Thyroid gland (tissue), 4 donors: Measurements from ENCODE around the gene CDS1. TPM values are rescaled to one million over a fixed set of nuclear protein-coding genes. Genes with fewer than 3 reads are reported as not detected.
A peak's percentile ranks its signal among the peaks of the same experiment; 100 is the strongest.
"Not testable (repeated sequence)": the region's sequence is repeated elsewhere in the genome, so short reads cannot be mapped to it uniquely, and the experiment has no call there.

Experiments
- DNase-seq, 2 donors: peaks; one replicate each; pipeline ENCODE4 v3.0.0-alpha.2; 2019
- H3K27ac ChIP-seq, 3 donors: fragments of 200-600 bp; sonication (generic); 1 replicate in 2 of 3; 2 replicates in 1 of 3; pipeline ENCODE4 v1.5.1; 2016 to 2019; ENCODE audit warnings: mild to moderate bottlenecking in 1 of 3, moderate library complexity in 1 of 3
- H3K27me3 ChIP-seq: fragments of 200-600 bp; sonication (generic); one replicate; pipeline ENCODE4 v1.5.1; 2019
- H3K36me3 ChIP-seq, 2 donors: fragments of 200-600 bp; sonication (generic); one replicate each; pipeline ENCODE4 v1.5.1; 2016 to 2019
- H3K4me1 ChIP-seq, 2 donors: fragments of 200-600 bp; sonication (generic); one replicate each; pipeline ENCODE4 v1.5.1; 2017 to 2019
- H3K4me3 ChIP-seq, 3 donors: fragments of 200-600 bp; sonication (generic); replicated peaks in 1 of 3; 1 replicate in 2 of 3; 2 replicates in 1 of 3; pipeline ENCODE4 v1.5.1; 2016; ENCODE audit warnings: mild to moderate bottlenecking in 1 of 3
- H3K9me3 ChIP-seq: fragments of 200-600 bp; sonication (generic); one replicate; pipeline ENCODE4 v1.5.1; 2017
- CTCF ChIP-seq, 6 experiments: fragments of 200-600 bp in 3 of 6; fragments of 450-650 bp in 3 of 6; sonication (generic) in 3 of 6; IDR thresholded peaks; one replicate each; pipeline ENCODE4 v1.5.1; 2016 to 2019; ENCODE audit warnings: antibody characterized with exemption in 6 of 6, mild to moderate bottlenecking in 2 of 6, inconsistent platforms in 1 of 6, moderate library complexity in 1 of 6
- POLR2A ChIP-seq, 2 donors: fragments of 450-650 bp; IDR thresholded peaks; one replicate each; pipeline ENCODE4 v1.6.1; 2017; ENCODE audit warnings: antibody characterized with exemption in 2 of 2, mild to moderate bottlenecking in 2 of 2, moderate library complexity in 1 of 2
- WGBS, 2 donors: methylation state at CpG; one replicate each; pipeline ENCODE4 v1.1.5; 2017; 5-methylcytosine and 5-hydroxymethylcytosine counted together
- intact Hi-C: fragments of 100-400 bp; cut with DNase I; formaldehyde crosslinking; loops from one replicate; pipeline ENCODE4 v1.15.1; 2023
- total RNA-seq, 4 donors: library from RNA; depleted of rRNA; stranded (reverse); fragments of >200 nt; gene quantifications; one replicate each; pipeline ENCODE4 v1.2.3, GENCODE V29; 2016

Gene CDS1
- total RNA-seq, result 10 to 100 TPM; 37.9 to 55.5 (median 46.2) TPM

GRCh38 chr4:84582988-84583875, at the start of gene CDS1:
CDS1 (plus strand) TSS chr4:84583127; CDS start chr4:84583402, 275 bp downstream.
- TF ChIP-seq POLR2A (IDR thresholded peaks at IDR 0.05) (peak; percentile 14 to 85), CTCF (IDR thresholded peaks at IDR 0.05) (no peak)
- H3K9me3 ChIP-seq, result no peaks in the 10 kb centered on the region
- peaks cover 18 to 42% of the 10 kb centered on the region in 2 donors for H3K4me1 ChIP-seq
- 0% methylated on average over 9 to 26 of the region's 88 CpGs for WGBS, 2 donors
- peak within 1 kb of the TSS; percentile 77 to 86 (median 79) for H3K4me3 ChIP-seq
- intact Hi-C loops, result no loop called here
- DNase-seq, result peak; percentile 84 to 85
- no peaks in the 10 kb centered on the region for H3K27me3 ChIP-seq
- peak within 1 kb of the TSS; percentile 76 to 98 (median 97) for H3K27ac ChIP-seq
- no peaks in the 10 kb centered on the region for H3K36me3 ChIP-seq

GRCh38 chr4:84535901-84536300, 47.0 kb upstream of the CDS1 start:
- H3K27me3 ChIP-seq, result no peaks in the 10 kb centered on the region
- H3K36me3 ChIP-seq, result no peaks in the 10 kb centered on the region
- 98% methylated on average over 2 of the region's 2 CpGs for WGBS, 2 donors
- H3K4me1 ChIP-seq, result no peaks in the 10 kb centered on the region
- intact Hi-C loops, result no loop called here
- no peak overlapping the region for H3K4me3 ChIP-seq
- no peak for DNase-seq
- H3K9me3 ChIP-seq, result no peaks in the 10 kb centered on the region
- TF ChIP-seq POLR2A (IDR thresholded peaks at IDR 0.05) (no peak), CTCF (IDR thresholded peaks at IDR 0.05) (no peak)
- H3K27ac ChIP-seq, result no peak overlapping the region

GRCh38 chr4:84545093-84545492, 37.8 kb upstream of the CDS1 start:
- WGBS, 2 donors, result 22 to 38% methylated on average over 3 to 4 of the region's 5 CpGs
- H3K27ac ChIP-seq, result no peak overlapping the region
- TF ChIP-seq CTCF (IDR thresholded peaks at IDR 0.05) (no peak), POLR2A (IDR thresholded peaks at IDR 0.05) (no peak)

GRCh38 chr4:84547211-84547610, 35.7 kb upstream of the CDS1 start:
- Histone ChIP-seq H3K27me3 (no peaks in the 10 kb centered on the region), H3K27ac (no peak overlapping the region), H3K9me3 (no peaks in the 10 kb centered on the region), H3K4me3 (no peak overlapping the region), H3K36me3 (no peaks in the 10 kb centered on the region), H3K4me1 (peaks cover 0 to 5% of the 10 kb centered on the region in 2 donors)
- WGBS, 2 donors, result 83 to 88% methylated on average over 3 of the region's 3 CpGs
- intact Hi-C loops, result no loop called here
- DNase-seq, result no peak
- TF ChIP-seq POLR2A (IDR thresholded peaks at IDR 0.05), result no peak
- TF ChIP-seq CTCF (IDR thresholded peaks at IDR 0.05), result no peak

More at GRCh38 chr4:84545093-84545492, 37.8 kb upstream of the CDS1 start:
- no peaks in the 10 kb centered on the region for H3K36me3 ChIP-seq
- no peaks in the 10 kb centered on the region for H3K9me3 ChIP-seq
- H3K4me1 ChIP-seq, result peaks cover 0 to 5% of the 10 kb centered on the region in 2 donors
- intact Hi-C loops, result no loop called here
- DNase-seq, result peak; percentile 42 to 53
- H3K4me3 ChIP-seq, result no peak overlapping the region
- no peaks in the 10 kb centered on the region for H3K27me3 ChIP-seq

- H3K4me1 ChIP-seq, H3K27ac ChIP-seq, DNase-seq, intact Hi-C loops, H3K4me3 ChIP-seq, H3K27me3 ChIP-seq, H3K36me3 ChIP-seq, H3K9me3 ChIP-seq: not testable (repeated sequence)
- WGBS, 2 donors, result 84 to 93% methylated on average over 6 of the region's 6 CpGs
These were observed 33.7 kb upstream of the CDS1 start for GRCh38 chr4:84549191-84549590.
